HEK293T (cell line): ENCODE data around the gene F2R.

Experiments
- CTCF ChIA-PET: fragments of 350-600 bp; formaldehyde crosslinking; extraction: SDS; loops from one replicate; lab custom pipeline; 2021; ENCODE audit warnings: antibody characterized with exemption, inconsistent platforms; lab: Yijun Ruan, JAX
- POLR2A ChIA-PET: fragments of 350-600 bp; formaldehyde crosslinking; extraction: SDS; loops from one replicate; lab custom pipeline; 2020; ENCODE audit warnings: antibody characterized with exemption, inconsistent platforms; lab: Yijun Ruan, JAX
- DNase-seq: peaks from one replicate; pipeline ENCODE4 v3.0.0; 2012; ENCODE audit warnings: mixed read lengths; ENCODE audit errors: extremely low spot score
- ARNT ChIP-seq: fragments of 450-650 bp; IDR thresholded peaks from 2 replicates; pipeline ENCODE4 v1.6.1; 2017; ENCODE audit warnings: mild to moderate bottlenecking
- BHLHE40 ChIP-seq: fragments of 450-650 bp; IDR thresholded peaks from 2 replicates; pipeline ENCODE4 v1.6.1; 2016; ENCODE audit warnings: mild to moderate bottlenecking, moderate library complexity, borderline replicate concordance
- CTBP1 ChIP-seq: fragments of 450-650 bp; IDR thresholded peaks from 2 replicates; pipeline ENCODE4 v1.6.1; 2016; ENCODE audit warnings: borderline replicate concordance
- ELF4 ChIP-seq: fragments of 450-650 bp; IDR thresholded peaks from 2 replicates; pipeline ENCODE4 v1.6.1; 2017; ENCODE audit warnings: antibody characterized with exemption
- FOXA1 ChIP-seq: fragments of 450-650 bp; IDR thresholded peaks from 2 replicates; pipeline ENCODE4 v1.6.1; 2016; ENCODE audit warnings: mild to moderate bottlenecking
- FOXK2 ChIP-seq: fragments of 450-650 bp; IDR thresholded peaks from 2 replicates; pipeline ENCODE4 v1.6.1; 2016; ENCODE audit warnings: mild to moderate bottlenecking
- FOXM1 ChIP-seq: fragments of 450-650 bp; IDR thresholded peaks from 2 replicates; pipeline ENCODE4 v1.6.1; 2017; ENCODE audit warnings: mild to moderate bottlenecking, borderline replicate concordance
- HDGF ChIP-seq: fragments of 450-650 bp; IDR thresholded peaks from 2 replicates; pipeline ENCODE4 v1.6.1; 2017; ENCODE audit warnings: antibody characterized with exemption, borderline replicate concordance
- L3MBTL2 ChIP-seq: fragments of 450-650 bp; conservative IDR thresholded peaks from 2 replicates; pipeline ENCODE4 v1.6.1; 2016; ENCODE audit warnings: mild to moderate bottlenecking
- LEF1 ChIP-seq: fragments of 450-650 bp; IDR thresholded peaks from 2 replicates; pipeline ENCODE4 v1.6.1; 2017; ENCODE audit warnings: mild to moderate bottlenecking, borderline replicate concordance
- NFRKB ChIP-seq: fragments of 450-650 bp; IDR thresholded peaks from 2 replicates; pipeline ENCODE4 v1.6.1; 2016; ENCODE audit warnings: mild to moderate bottlenecking, moderate library complexity
- PKNOX1 ChIP-seq: fragments of 450-650 bp; IDR thresholded peaks from 2 replicates; pipeline ENCODE4 v1.6.1; 2016
- SP1 ChIP-seq: fragments of 450-650 bp; IDR thresholded peaks from 2 replicates; pipeline ENCODE4 v1.6.1; 2017
- SUZ12 ChIP-seq: fragments of 450-650 bp; IDR thresholded peaks from 2 replicates; pipeline ENCODE4 v1.6.1; 2016; ENCODE audit warnings: mild to moderate bottlenecking
- TARDBP ChIP-seq: fragments of 450-650 bp; IDR thresholded peaks from 2 replicates; pipeline ENCODE4 v1.6.1; 2016
- ZNF384 ChIP-seq: fragments of 450-650 bp; IDR thresholded peaks from 2 replicates; pipeline ENCODE4 v1.6.1; 2016

The F2R gene

DNA sequence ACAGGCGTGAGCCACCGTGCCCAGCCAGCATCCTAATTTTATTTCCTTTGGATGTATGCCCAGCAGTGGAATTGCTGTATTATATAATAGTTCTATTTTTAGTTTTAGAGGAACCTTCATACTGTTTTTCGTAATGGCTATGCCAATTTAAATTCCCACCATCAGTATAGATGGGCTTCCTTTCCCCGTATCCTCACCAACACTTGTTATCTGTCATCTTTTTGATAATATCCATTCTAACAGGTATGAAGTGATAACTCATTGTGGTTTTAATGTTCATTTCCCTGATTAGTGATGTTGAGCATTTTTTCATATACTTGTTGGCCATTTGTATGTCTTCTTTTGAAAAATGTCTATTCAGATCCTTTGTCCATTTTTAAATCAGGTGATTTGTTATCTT lies 13.0 kb downstream of the F2R start:
- TF ChIP-seq SP1: no peak
- no peak for TF ChIP-seq FOXM1
- no peak for TF ChIP-seq BHLHE40
- no peak for TF ChIP-seq FOXA1
- TF ChIP-seq NFRKB: no peak
- DNase-seq: no peak
- POLR2A ChIA-PET: no interaction called here
- CTCF ChIA-PET: interaction anchor here (0.8 kb wide), 1 partner anchor 12 kb away, joined by 3 read pairs; no protein-coding TSS in a partner anchor

DNA sequence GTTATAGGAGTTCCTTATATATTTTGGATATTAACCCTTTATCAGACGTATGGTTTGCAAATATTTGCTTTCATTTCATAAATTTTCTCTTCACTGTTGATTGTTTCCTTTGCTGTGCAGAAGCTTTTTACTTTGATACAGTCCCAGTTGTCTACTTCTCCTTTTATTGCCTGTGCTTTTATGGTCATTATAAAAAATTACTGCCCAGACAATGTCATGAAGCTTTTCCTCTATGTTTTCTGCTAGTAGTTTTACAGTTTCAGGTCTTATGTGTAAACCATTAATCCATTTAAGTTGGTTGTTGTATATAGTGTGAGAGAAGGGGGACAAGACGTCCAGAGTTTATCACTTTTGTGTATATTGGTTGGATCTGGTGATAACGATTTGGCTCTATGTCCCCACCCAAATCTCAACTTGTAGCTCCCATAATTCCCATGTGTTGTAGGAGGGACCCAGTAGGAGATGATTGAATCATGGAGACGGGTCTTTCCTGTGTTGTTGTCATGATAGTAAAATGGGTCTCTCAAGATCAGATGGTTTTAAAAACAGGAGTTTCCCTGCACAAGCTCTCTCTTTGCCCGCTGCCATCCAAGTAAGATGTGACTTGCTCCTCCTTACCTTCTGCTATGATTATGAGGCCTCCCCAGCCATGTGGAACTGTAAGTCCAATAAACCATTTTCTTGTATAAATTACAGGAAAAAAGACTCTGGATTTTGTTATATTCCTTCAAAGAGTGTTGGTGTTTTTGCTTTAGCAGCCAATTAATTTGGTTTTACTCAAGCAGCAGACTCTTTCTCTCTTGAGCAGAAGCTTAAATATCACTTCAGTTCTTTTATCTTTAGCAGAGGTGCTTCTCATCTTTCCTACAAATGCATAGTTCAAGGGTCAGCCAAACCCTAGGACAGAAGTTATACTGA lies 13.7 kb downstream of the F2R start:
- CTCF ChIA-PET: interaction anchor here (0.8 kb wide), 1 partner anchor 13 kb away, joined by 3 read pairs; no protein-coding TSS in a partner anchor

GRCh38 chr5:76732405-76733048 lies 16.6 kb downstream of the F2R start:
- DNase-seq: no peak
- POLR2A ChIA-PET: no interaction called here
- CTCF ChIA-PET: no interaction called here
- TF ChIP-seq ELF4 (no peak), TARDBP (no peak), SUZ12 (no peak), SP1 (no peak), L3MBTL2 (no peak), BHLHE40 (no peak), LEF1 (no peak), NFRKB (no peak), PKNOX1 (no peak), HDGF (no peak), FOXA1 (no peak), ZNF384 (no peak), ARNT (no peak), FOXM1 (no peak), CTBP1 (no peak), FOXK2 (no peak)

More for the DNA sequence above, 13.7 kb downstream of the F2R start:
- no peak for DNase-seq
- TF ChIP-seq FOXA1 (no peak), NFRKB (no peak), PKNOX1 (no peak), SUZ12 (no peak), FOXM1 (no peak), L3MBTL2 (no peak), HDGF (no peak)
- POLR2A ChIA-PET: no interaction called here

- no peak for DNase-seq
- CTCF ChIA-PET: no interaction called here
- TF ChIP-seq SP1: no peak
- no peak for TF ChIP-seq FOXM1
- POLR2A ChIA-PET: no interaction called here
Observed at GRCh38 chr5:76733049-76733417, 17.1 kb downstream of the F2R start.

- CTCF ChIA-PET: interaction anchor here (1.0 kb wide), 1 partner anchor 39 kb away, joined by 4 read pairs; no protein-coding TSS in a partner anchor
- POLR2A ChIA-PET: no interaction called here
- DNase-seq: no peak
- TF ChIP-seq SP1: no peak
- no peak for TF ChIP-seq SUZ12
- TF ChIP-seq BHLHE40: no peak
- no peak for TF ChIP-seq TARDBP
- TF ChIP-seq LEF1: no peak
- no peak for TF ChIP-seq L3MBTL2
- no peak for TF ChIP-seq ZNF384
- no peak for TF ChIP-seq ELF4
- no peak for TF ChIP-seq FOXA1
- no peak for TF ChIP-seq PKNOX1
- TF ChIP-seq FOXM1: no peak
- TF ChIP-seq NFRKB: no peak
- TF ChIP-seq CTBP1: no peak
- no peak for TF ChIP-seq FOXK2
- TF ChIP-seq HDGF: no peak
Observed at GRCh38 chr5:76735762-76736545, 20.0 kb downstream of the F2R start.
